Mesenchymal stem cell (in vitro differentiated cells and primary cell): ENCODE data around the gene STK40.

Experiments
- DNase-seq: peaks from one replicate; pipeline ENCODE4 v3.0.0-alpha.2; 2013
- H2AFZ ChIP-seq: one replicate; pipeline ENCODE4 v1.6.1; 2013; ENCODE audit warnings: low read depth, mild to moderate bottlenecking, control low read depth, inconsistent platforms, low read length, moderate library complexity
- H2AK5ac ChIP-seq: 2 replicates; pipeline ENCODE4 v1.6.1; 2013; ENCODE audit warnings: low read length, moderate library complexity, mild to moderate bottlenecking, inconsistent platforms; ENCODE audit not compliant: severe bottlenecking
- H2BK120ac ChIP-seq: one replicate; pipeline ENCODE4 v1.6.1; 2013; ENCODE audit warnings: low read depth, mild to moderate bottlenecking, inconsistent platforms, low read length, moderate library complexity
- H2BK12ac ChIP-seq, 2 experiments: one replicate each; pipeline ENCODE4 v1.6.1; 2013; ENCODE audit warnings: inconsistent platforms in 2 of 2, low read length in 2 of 2, mild to moderate bottlenecking in 2 of 2, moderate library complexity in 2 of 2, control low read depth in 1 of 2
- H2BK15ac ChIP-seq: one replicate; pipeline ENCODE4 v1.6.1; 2013; ENCODE audit warnings: mild to moderate bottlenecking, low read depth, inconsistent platforms; ENCODE audit not compliant: poor library complexity, severe bottlenecking
- H2BK5ac ChIP-seq: 2 replicates; pipeline ENCODE4 v1.6.1; 2013; ENCODE audit warnings: low read depth, mild to moderate bottlenecking, low read length, control low read depth, inconsistent platforms; ENCODE audit not compliant: poor library complexity, severe bottlenecking
- H3K14ac ChIP-seq, 2 experiments: one replicate each; pipeline ENCODE4 v1.6.1; 2013; ENCODE audit warnings: inconsistent platforms in 2 of 2, low read length in 2 of 2, control low read depth in 1 of 2, mild to moderate bottlenecking in 1 of 2, moderate library complexity in 1 of 2
- H3K18ac ChIP-seq, 2 experiments: one replicate each; pipeline ENCODE4 v1.6.1; 2013; ENCODE audit warnings: inconsistent platforms in 2 of 2, low read length in 2 of 2, control low read depth in 1 of 2, low read depth in 1 of 2, mild to moderate bottlenecking in 1 of 2
- H3K23ac ChIP-seq, 2 experiments: one replicate each; pipeline ENCODE4 v1.6.1; 2013; ENCODE audit warnings: inconsistent platforms in 2 of 2, low read length in 2 of 2, mild to moderate bottlenecking in 2 of 2, moderate library complexity in 2 of 2, control low read depth in 1 of 2
- H3K27ac ChIP-seq: 2 replicates; pipeline ENCODE4 v1.5.1; 2013; ENCODE audit warnings: mild to moderate bottlenecking, moderate library complexity, low read length, control low read depth, inconsistent platforms; ENCODE audit not compliant: poor library complexity, severe bottlenecking
- H3K27me3 ChIP-seq, 2 experiments: 2 replicates each; pipeline versions ENCODE4 v1.6.1 to v1.7.0; 2013; ENCODE audit warnings: low read length in 2 of 2, mild to moderate bottlenecking in 2 of 2, moderate library complexity in 2 of 2, control low read depth in 1 of 2, inconsistent platforms in 1 of 2; ENCODE audit not compliant: control insufficient read depth in 1 of 2, insufficient read depth in 1 of 2
- H3K36me3 ChIP-seq, 2 experiments: 2 replicates each; pipeline versions ENCODE4 v1.6.1 to v1.7.0; 2013; ENCODE audit warnings: low read length in 2 of 2, control low read depth in 1 of 2, inconsistent platforms in 1 of 2, low read depth in 1 of 2, mild to moderate bottlenecking in 1 of 2; ENCODE audit not compliant: insufficient read depth in 2 of 2, control insufficient read depth in 1 of 2
- H3K4ac ChIP-seq, 2 experiments: one replicate each; pipeline ENCODE4 v1.6.1; 2013; ENCODE audit warnings: inconsistent platforms in 2 of 2, low read length in 2 of 2, mild to moderate bottlenecking in 2 of 2, moderate library complexity in 2 of 2, control low read depth in 1 of 2, low read depth in 1 of 2
- H3K4me1 ChIP-seq: 2 replicates; pipeline ENCODE4 v1.6.1; 2013; ENCODE audit warnings: low read depth, low read length, control low read depth; ENCODE audit not compliant: control insufficient read depth, insufficient read depth
- H3K4me2 ChIP-seq: 2 replicates; pipeline ENCODE4 v1.6.1; 2013; ENCODE audit warnings: low read length, mild to moderate bottlenecking, inconsistent platforms; ENCODE audit not compliant: poor library complexity, severe bottlenecking
- H3K4me3 ChIP-seq, 2 experiments: 2 replicates each; pipeline versions ENCODE4 v1.5.1 to v1.7.0; 2013; ENCODE audit warnings: low read length in 2 of 2, mild to moderate bottlenecking in 2 of 2, control low read depth in 1 of 2, low read depth in 1 of 2; ENCODE audit not compliant: insufficient read depth in 1 of 2
- H3K79me1 ChIP-seq: replicated peaks from 2 replicates; pipeline ENCODE4 v1.6.1; 2013; ENCODE audit warnings: mild to moderate bottlenecking, control low read depth, low read length, inconsistent platforms; ENCODE audit not compliant: poor library complexity, severe bottlenecking
- H3K9ac ChIP-seq: 2 replicates; pipeline ENCODE4 v1.7.0; 2013; ENCODE audit warnings: mild to moderate bottlenecking, low read length, moderate library complexity
- H3K9me3 ChIP-seq: 2 replicates; pipeline ENCODE4 v1.7.0; 2013; ENCODE audit warnings: mild to moderate bottlenecking, low read length; ENCODE audit not compliant: control insufficient read depth
- H4K8ac ChIP-seq: one replicate; pipeline ENCODE4 v1.6.1; 2013; ENCODE audit warnings: inconsistent platforms, mild to moderate bottlenecking, low read length, moderate library complexity
- H4K91ac ChIP-seq: one replicate; pipeline ENCODE4 v1.6.1; 2013; ENCODE audit warnings: mild to moderate bottlenecking, low read length, inconsistent platforms
- WGBS: methylation state at CpG from one replicate; pipeline ENCODE4 v1.1.7; 2013; ENCODE audit warnings: mixed read lengths; 5-methylcytosine and 5-hydroxymethylcytosine counted together

STK40 gene

DNA sequence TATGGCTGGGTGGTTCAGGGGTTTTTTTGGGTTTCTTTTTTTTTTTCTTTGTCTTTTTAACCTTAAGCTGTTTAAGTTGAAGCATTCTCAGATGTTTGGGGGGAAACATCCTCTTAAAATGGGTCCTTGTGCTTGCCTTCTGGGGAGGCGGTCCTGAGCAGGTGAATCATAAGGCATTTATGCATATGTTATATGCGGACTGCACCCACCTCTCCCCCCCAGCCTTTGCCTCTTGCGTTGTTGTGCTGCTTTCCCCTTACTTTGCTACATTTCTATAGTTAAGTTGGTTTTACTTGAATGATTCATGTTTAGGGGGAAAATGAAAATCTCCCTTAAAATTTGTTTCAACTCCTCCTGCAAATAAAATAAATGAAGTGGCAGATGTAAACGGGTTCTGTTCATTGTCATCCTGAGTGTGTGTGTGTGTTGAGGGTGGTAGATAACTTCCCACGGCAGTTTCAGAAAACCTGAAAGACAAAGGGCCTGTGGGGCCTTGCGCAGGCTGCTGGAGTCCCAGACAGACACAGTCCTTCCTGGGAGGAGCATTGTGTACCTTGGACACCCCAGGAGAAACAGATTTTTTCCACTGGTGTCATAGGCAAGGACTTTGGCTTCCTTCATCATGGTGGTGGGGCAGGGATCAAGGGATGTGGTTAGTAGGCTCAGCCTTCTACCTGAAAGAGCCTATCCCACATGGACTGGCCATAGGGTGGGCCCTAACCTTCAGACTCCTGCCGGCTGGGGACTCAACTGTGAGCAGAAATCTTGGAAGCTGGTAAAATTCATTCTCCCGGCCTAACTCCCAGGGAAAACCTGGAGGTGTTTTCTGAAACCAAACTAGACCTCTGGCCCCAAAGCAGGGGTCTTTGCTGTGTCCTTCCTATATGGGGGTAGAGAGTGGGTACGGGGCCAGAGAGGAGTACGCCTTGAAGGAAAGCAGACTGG lies 80.5 kb downstream of the STK40 start:
- no peak overlapping the region for H2BK12ac ChIP-seq
- peaks cover 25% of the 10 kb centered on the region for H3K4me1 ChIP-seq
- H3K27me3 ChIP-seq: no peaks in the 10 kb centered on the region
- H2AK5ac ChIP-seq: peak overlapping the region; percentile 27
- H3K36me3 ChIP-seq: peaks cover 58 to 61% of the 10 kb centered on the region in 2 experiments
- H3K4me2 ChIP-seq: no peak overlapping the region
- peak; percentile 39 for DNase-seq
- H3K9me3 ChIP-seq: no peaks in the 10 kb centered on the region
- H3K23ac ChIP-seq: no peak overlapping the region
- H3K4me3 ChIP-seq: no peak overlapping the region
- H3K9ac ChIP-seq: no peak overlapping the region
- no peak overlapping the region for H4K91ac ChIP-seq
- H2BK120ac ChIP-seq: no peak overlapping the region
- WGBS: 90% methylated on average over 8 of the region's 10 CpGs
- H3K79me1 ChIP-seq: peaks cover 39% of the 10 kb centered on the region
- peak overlapping the region in 1 of 2 experiments; percentile 2 for H3K18ac ChIP-seq
- H2AFZ ChIP-seq: no peak overlapping the region
- H4K8ac ChIP-seq: peak overlapping the region; percentile 25
- no peak overlapping the region for H3K27ac ChIP-seq
- no peak overlapping the region for H2BK15ac ChIP-seq
- H3K4ac ChIP-seq: no peak overlapping the region
- no peak overlapping the region for H2BK5ac ChIP-seq
- no peak overlapping the region for H3K14ac ChIP-seq

- peaks cover 38% of the 10 kb centered on the region for H3K79me1 ChIP-seq
Observed at GRCh38 chr1:36304521-36304920, 81.2 kb downstream of the STK40 start.

GRCh38 chr1:36303650-36304360 lies 81.9 kb downstream of the STK40 start:
- Histone ChIP-seq H3K4me1 (peaks cover 25% of the 10 kb centered on the region), H3K79me1 (peaks cover 36% of the 10 kb centered on the region), H3K23ac (no peak overlapping the region), H3K4me2 (no peak overlapping the region), H4K8ac (no peak overlapping the region), H4K91ac (no peak overlapping the region), H3K27ac (no peak overlapping the region), H2AFZ (no peak overlapping the region), H3K27me3 (no peaks in the 10 kb centered on the region), H3K14ac (no peak overlapping the region), H3K9ac (no peak overlapping the region), H3K4ac (no peak overlapping the region), H2AK5ac (no peak overlapping the region), H3K18ac (no peak overlapping the region), H2BK5ac (no peak overlapping the region), H3K36me3 (peaks cover 61 to 62% of the 10 kb centered on the region in 2 experiments), H3K9me3 (no peaks in the 10 kb centered on the region), H3K4me3 (no peak overlapping the region), H2BK15ac (no peak overlapping the region), H2BK120ac (no peak overlapping the region), H2BK12ac (no peak overlapping the region)
- DNase-seq: no peak
- 94% methylated on average over 18 of the region's 23 CpGs for WGBS

More at GRCh38 chr1:36304521-36304920, 81.2 kb downstream of the STK40 start:
- Histone ChIP-seq H4K8ac (no peak overlapping the region), H3K4me3 (no peak overlapping the region), H3K9ac (no peak overlapping the region), H3K27me3 (no peaks in the 10 kb centered on the region), H3K4me2 (no peak overlapping the region), H4K91ac (no peak overlapping the region), H2AFZ (no peak overlapping the region), H2BK15ac (no peak overlapping the region), H3K27ac (no peak overlapping the region), H2AK5ac (no peak overlapping the region), H3K4me1 (peaks cover 25% of the 10 kb centered on the region), H2BK120ac (no peak overlapping the region), H3K4ac (no peak overlapping the region), H2BK5ac (no peak overlapping the region), H2BK12ac (no peak overlapping the region), H3K36me3 (peaks cover 58 to 60% of the 10 kb centered on the region in 2 experiments), H3K18ac (no peak overlapping the region), H3K14ac (no peak overlapping the region), H3K9me3 (no peaks in the 10 kb centered on the region), H3K23ac (no peak overlapping the region)
- no peak for DNase-seq
- WGBS: 98% methylated on average over 5 of the region's 7 CpGs

- Histone ChIP-seq H2AK5ac (no peak overlapping the region), H2BK12ac (no peak overlapping the region), H3K4me3 (no peak overlapping the region), H3K4me1 (peaks cover 25% of the 10 kb centered on the region), H3K4ac (no peak overlapping the region), H2BK15ac (no peak overlapping the region), H4K8ac (no peak overlapping the region), H3K4me2 (no peak overlapping the region), H3K9me3 (no peaks in the 10 kb centered on the region), H2BK5ac (no peak overlapping the region), H3K27me3 (no peaks in the 10 kb centered on the region), H4K91ac (no peak overlapping the region), H2BK120ac (no peak overlapping the region), H3K36me3 (peaks cover 63 to 67% of the 10 kb centered on the region in 2 experiments), H2AFZ (no peak overlapping the region), H3K18ac (no peak overlapping the region), H3K14ac (no peak overlapping the region), H3K9ac (no peak overlapping the region), H3K27ac (no peak overlapping the region), H3K79me1 (peaks cover 39% of the 10 kb centered on the region), H3K23ac (no peak overlapping the region)
- DNase-seq: no peak
- 88% methylated on average over 5 of the region's 5 CpGs for WGBS
Observed at GRCh38 chr1:36303244-36303643, 82.5 kb downstream of the STK40 start.
